K562 (cell line): Measurements from ENCODE around the gene NR5A2. TPM values are rescaled to one million over a fixed set of nuclear protein-coding genes. Genes with fewer than 3 reads are reported as not detected.

ENCODE experiments used
- ATAC-seq: fragments of 200-7000 bp; cut with Tn5 transposase; 3 replicates; pipeline ENCODE4 v1.9.1; 2020; ENCODE audit warnings: moderate library complexity
- BruUV-seq: library from RNA; stranded (reverse); fragments of 400-500 nt; replicated peaks from 2 replicates; lab custom pipeline; 2021; lab: Mats Ljungman, UMichigan
- CTCF ChIA-PET: fragments of 300-600 bp; formaldehyde crosslinking; extraction: SDS; loops from one replicate; lab custom pipeline; 2021; ENCODE audit warnings: low intra/inter-chr PET ratio; lab: Yijun Ruan, JAX
- POLR2A ChIA-PET: fragments of 300-600, 350-650 bp; sonication (Branson Sonifier 250); formaldehyde crosslinking; extraction: SDS; loops from one replicate; lab custom pipeline; 2021; ENCODE audit warnings: antibody characterized with exemption, inconsistent platforms; lab: Yijun Ruan, JAX
- DNase-seq, 4 experiments: peaks; one replicate each; pipeline versions ENCODE4 v3.0.0 to v3.0.0-alpha.2; 2011 to 2018; ENCODE audit warnings: low spot score in 3 of 4, mixed read lengths in 3 of 4; ENCODE audit errors: extremely low read depth in 1 of 4
- FAIRE-seq: peaks from 2 replicates; lab custom pipeline; 2011; peaks lifted over from hg19 to GRCh38; lab: Jason Lieb, UNC
- H2AFZ ChIP-seq: 2 replicates; pipeline ENCODE4 v1.6.0; 2011; ENCODE audit warnings: low read depth, low read length, control low read depth, inconsistent platforms
- H3K27ac ChIP-seq: fragments of 200-600 bp; 3 replicates; pipeline ENCODE4 v1.8.0; 2011; ENCODE audit warnings: low read depth, mild to moderate bottlenecking, control low read depth, inconsistent platforms, low read length, moderate library complexity, mixed read lengths; ENCODE audit errors: extremely low read depth
- H3K27me3 ChIP-seq, 2 experiments: fragments of 300-600 bp in 1 of 2; 2 replicates in 1 of 2; 3 replicates in 1 of 2; pipeline versions ENCODE4 v1.6.0 to v1.8.0; 2011; ENCODE audit warnings: inconsistent platforms in 2 of 2, low read length in 2 of 2, mild to moderate bottlenecking in 1 of 2, mixed read lengths in 1 of 2, moderate library complexity in 1 of 2; ENCODE audit not compliant: control insufficient read depth in 2 of 2, insufficient read depth in 2 of 2
- H3K36me3 ChIP-seq: fragments of 300-600 bp; 3 replicates; pipeline ENCODE4 v1.8.0; 2011; ENCODE audit warnings: mild to moderate bottlenecking, low read length, inconsistent platforms; ENCODE audit not compliant: control insufficient read depth, insufficient read depth
- H3K4me1 ChIP-seq, 2 experiments: fragments of 200-600 bp in 1 of 2; replicated peaks in 1 of 2; 2 replicates in 1 of 2; 3 replicates in 1 of 2; pipeline versions ENCODE4 v1.5.1 to v1.8.0; 2011; ENCODE audit warnings: inconsistent platforms in 2 of 2, low read length in 2 of 2, mild to moderate bottlenecking in 1 of 2, mixed read lengths in 1 of 2, moderate library complexity in 1 of 2; ENCODE audit not compliant: control insufficient read depth in 2 of 2, insufficient read depth in 2 of 2
- H3K4me2 ChIP-seq: 2 replicates; pipeline ENCODE4 v1.6.1; 2011; ENCODE audit warnings: low read length, control low read depth, inconsistent platforms, mixed read lengths; ENCODE audit not compliant: insufficient read depth
- H3K4me3 ChIP-seq: fragments of 200-600 bp; sonication (generic), shearing (Covaris generic); 2 replicates; pipeline ENCODE4 v1.5.1; 2016; ENCODE audit warnings: control low read depth, inconsistent platforms
- H3K79me2 ChIP-seq: fragments of 200-600 bp; 3 replicates; pipeline ENCODE4 v1.8.0; 2011; ENCODE audit warnings: low read length, inconsistent platforms; ENCODE audit not compliant: control insufficient read depth, insufficient read depth
- H3K9ac ChIP-seq, 2 experiments: 2 replicates each; pipeline versions ENCODE4 v1.6.0 to v1.6.1; 2011; ENCODE audit warnings: low read depth in 2 of 2, low read length in 2 of 2, control low read depth in 1 of 2, inconsistent platforms in 1 of 2, mild to moderate bottlenecking in 1 of 2, mixed read lengths in 1 of 2; ENCODE audit not compliant: insufficient read depth in 1 of 2
- H3K9me1 ChIP-seq: one replicate; pipeline ENCODE4 v1.6.0; 2011; ENCODE audit warnings: inconsistent platforms, mild to moderate bottlenecking, low read length, moderate library complexity; ENCODE audit not compliant: control insufficient read depth, insufficient read depth
- H3K9me3 ChIP-seq: replicated peaks from 2 replicates; pipeline ENCODE4 v1.5.1; 2011; ENCODE audit warnings: low read depth, low read length, inconsistent platforms; ENCODE audit not compliant: control insufficient read depth, insufficient read depth
- H4K20me1 ChIP-seq: replicated peaks from 2 replicates; pipeline ENCODE4 v1.6.1; 2011; ENCODE audit warnings: low read length, inconsistent platforms, mixed read lengths; ENCODE audit not compliant: control insufficient read depth, insufficient read depth
- ARID1B ChIP-seq: fragments of 450-650 bp; IDR thresholded peaks from 2 replicates; pipeline ENCODE4 v1.6.1; 2016; ENCODE audit warnings: antibody characterized with exemption, mild to moderate bottlenecking, inconsistent platforms
- CBX5 ChIP-seq: IDR thresholded peaks from 2 replicates; pipeline ENCODE4 v1.6.1; 2014; ENCODE audit warnings: low read depth, borderline replicate concordance
- E2F8 ChIP-seq: fragments of 450-650 bp; IDR thresholded peaks from 2 replicates; pipeline ENCODE4 v1.7.1; 2018; ENCODE audit warnings: mild to moderate bottlenecking, low read depth; ENCODE audit not compliant: partially characterized antibody
- EGR1 ChIP-seq: fragments of 450-650 bp; conservative IDR thresholded peaks from 2 replicates; pipeline ENCODE4 v1.6.1; 2017; ENCODE audit warnings: mild to moderate bottlenecking
- FOXK1 ChIP-seq: sonication (generic); formaldehyde crosslinking; IDR thresholded peaks from 2 replicates; pipeline ENCODE4 v1.8.0; 2022; ENCODE audit warnings: missing genetic modification reagents, mild to moderate bottlenecking, borderline replicate concordance
- HDAC2 ChIP-seq: fragments of 450-650 bp; IDR thresholded peaks from 2 replicates; pipeline ENCODE4 v1.6.1; 2016; ENCODE audit warnings: mild to moderate bottlenecking
- KDM4B ChIP-seq, 2 experiments: fragments of 450-650 bp in 1 of 2; sonication (generic) in 1 of 2; IDR thresholded peaks; 2 replicates each; pipeline ENCODE4 v1.6.1; 2016 to 2017; ENCODE audit warnings: borderline replicate concordance in 2 of 2, antibody characterized with exemption in 1 of 2, low read depth in 1 of 2, mild to moderate bottlenecking in 1 of 2
- L3MBTL2 ChIP-seq: fragments of 450-650 bp; IDR thresholded peaks from 2 replicates; pipeline ENCODE4 v1.6.1; 2016; ENCODE audit warnings: mild to moderate bottlenecking, moderate library complexity
- NONO ChIP-seq, 2 experiments: fragments of 200-400 bp in 1 of 2; fragments of 450-650 bp in 1 of 2; formaldehyde crosslinking in 1 of 2; IDR thresholded peaks; 2 replicates each; pipeline ENCODE4 v1.6.1; 2017; ENCODE audit warnings: low read depth in 2 of 2, mild to moderate bottlenecking in 2 of 2, moderate library complexity in 2 of 2, low read length in 1 of 2
- RFX1 ChIP-seq: fragments of 450-650 bp; IDR thresholded peaks from 2 replicates; pipeline ENCODE4 v1.6.1; 2016; ENCODE audit warnings: mild to moderate bottlenecking, moderate library complexity
- SMARCB1 ChIP-seq: IDR thresholded peaks from 2 replicates; pipeline ENCODE4 v1.6.1; 2011; ENCODE audit warnings: improper control_type of control experiment, low read depth; ENCODE audit not compliant: insufficient read length
- XRCC3 ChIP-seq: fragments of 450-650 bp; IDR thresholded peaks from 2 replicates; pipeline ENCODE4 v1.6.1; 2017; ENCODE audit warnings: mild to moderate bottlenecking, moderate library complexity
- YY1 ChIP-seq, 3 experiments: IDR thresholded peaks; 2 replicates each; pipeline ENCODE4 v1.6.1; 2011; ENCODE audit warnings: low read length in 2 of 3, mild to moderate bottlenecking in 2 of 3, moderate library complexity in 2 of 3, borderline replicate concordance in 1 of 3, control low read depth in 1 of 3, low read depth in 1 of 3; ENCODE audit not compliant: insufficient read depth in 3 of 3, insufficient replicate concordance in 2 of 3, control insufficient read depth in 1 of 3, insufficient read length in 1 of 3; ENCODE audit errors: extremely low read depth in 1 of 3
- WGBS: fragments of 100-300 bp; shearing (Covaris generic); methylation state at CpG from one replicate; pipeline ENCODE4 v1.1.6; 2016; ENCODE audit warnings: low coverage, mixed read lengths; ENCODE audit not compliant: insufficient coverage; ENCODE audit errors: missing lambda C conversion rate; 5-methylcytosine and 5-hydroxymethylcytosine counted together
- in situ Hi-C: fragments of 300-500 bp; cut with MboI; formaldehyde crosslinking; loops from 4 replicates; pipeline ENCODE4 v1.15.0; 2018; ENCODE audit warnings: inconsistent platforms, mixed read lengths
- intact Hi-C: fragments of 100-400 bp; cut with micrococcal nuclease; formaldehyde crosslinking; loops from 2 replicates; pipeline ENCODE4 v1.14.2; 2022
- polyA plus RNA-seq, 8 experiments: library from polyadenylated mRNA; depleted of rRNA in 4 of 8; stranded (reverse) in 5 of 8; unstranded in 3 of 8; fragments of >200 nt; fragmentation: Nextera tagmentation in 2 of 8; fragmentation: Illumina TruSeq in 1 of 8; extraction: Ambion mirVana in 2 of 8; extraction: Trizol in 1 of 8; gene quantifications; 2 replicates each; pipeline versions ENCODE4 v1.2.1 to v1.2.3, GENCODE V29; 2011 to 2014; ENCODE audit warnings: inconsistent platforms in 1 of 8, missing spikeins in 1 of 8
- total RNA-seq, 7 experiments: library from RNA; depleted of rRNA in 6 of 7; stranded (reverse); fragments of >200 nt in 6 of 7; fragmentation: Illumina TruSeq in 2 of 7; extraction: Trizol in 2 of 7; gene quantifications; 2 replicates each; pipeline versions ENCODE4 v1.2.1 to v1.2.3, GENCODE V29; 2011 to 2021; ENCODE audit warnings: low replicate concordance in 1 of 7
- TF ChIP-seq, protein P1 (sequence below): IDR thresholded peaks from 3 replicates; pipeline ENCODE4 v1.6.1; 2011; ENCODE audit warnings: borderline replicate concordance, mild to moderate bottlenecking; ENCODE audit not compliant: insufficient read length, insufficient read depth
- TF ChIP-seq, protein P2 (sequence below): fragments of 150-350 bp; conservative IDR thresholded peaks from 2 replicates; pipeline ENCODE4 v1.6.1; 2014; ENCODE audit warnings: low read length

Gene NR5A2
- total and polyA plus RNA-seq, 9 of the 15 experiments (the other 6 are each of a cell fraction or from before 2014, with no cell fraction given): 0.13 to 0.40 (median 0.29) TPM

GRCh38 chr1:200079232-200079940 lies 51.9 kb downstream of the NR5A2 start:
- Histone ChIP-seq H3K9me3 (no peaks in the 10 kb centered on the region), H4K20me1 (no peaks in the 10 kb centered on the region), H3K79me2 (no peaks in the 10 kb centered on the region), H2AFZ (no peak overlapping the region), H3K4me3 (no peak overlapping the region), H3K4me2 (no peak overlapping the region), H3K4me1 (no peaks in the 10 kb centered on the region), H3K9me1 (no peaks in the 10 kb centered on the region), H3K27ac (no peak overlapping the region), H3K27me3 (peaks cover 3 to 5% of the 10 kb centered on the region in 2 experiments; a peak in 3 of 5 replicates), H3K9ac (no peak overlapping the region), H3K36me3 (no peaks in the 10 kb centered on the region)
- intact Hi-C loops: no loop called here
- ChIA-PET POLR2A (interaction anchor here (0.6 to 1.1 kb wide), 2 partner anchors 11 to 30 kb away, joined by 3 to 4 read pairs; no protein-coding TSS in a partner anchor), CTCF (no interaction called here)
- DNase-seq (no peak), FAIRE-seq (no peak), ATAC-seq (no peak)
- 2% methylated on average over 8 of the region's 8 CpGs for WGBS
- no TSS peak for BruUV-seq
- in situ Hi-C loops: no loop called here
- TF ChIP-seq YY1 (IDR thresholded peaks at IDR 0.05; ENCODE audit: borderline replicate concordance in 1 of 3, control insufficient read depth in 1 of 3, extremely low read depth in 1 of 3, insufficient read depth in 3 of 3, insufficient read length in 1 of 3, insufficient replicate concordance in 2 of 3, low read depth in 1 of 3, low read length in 2 of 3): no peak
- no peak for TF ChIP-seq SMARCB1
- no peak for TF ChIP-seq EGR1
- TF ChIP-seq L3MBTL2: no peak
- no peak for TF ChIP-seq FOXK1 (CRISPR knock-in tag)
- no peak for TF ChIP-seq E2F8
- TF ChIP-seq KDM4B (IDR thresholded peaks at IDR 0.05; ENCODE audit: borderline replicate concordance in 2 of 2, low read depth in 1 of 2): no peak
- TF ChIP-seq RFX1: no peak
- no peak for TF ChIP-seq HDAC2
- no peak for TF ChIP-seq ARID1B
- no peak for TF ChIP-seq NONO (IDR thresholded peaks at IDR 0.05; ENCODE audit: low read depth in 2 of 2, low read length in 1 of 2)
- TF ChIP-seq CBX5: no peak
- TF ChIP-seq XRCC3: no peak
- TF ChIP-seq, protein P1, sequence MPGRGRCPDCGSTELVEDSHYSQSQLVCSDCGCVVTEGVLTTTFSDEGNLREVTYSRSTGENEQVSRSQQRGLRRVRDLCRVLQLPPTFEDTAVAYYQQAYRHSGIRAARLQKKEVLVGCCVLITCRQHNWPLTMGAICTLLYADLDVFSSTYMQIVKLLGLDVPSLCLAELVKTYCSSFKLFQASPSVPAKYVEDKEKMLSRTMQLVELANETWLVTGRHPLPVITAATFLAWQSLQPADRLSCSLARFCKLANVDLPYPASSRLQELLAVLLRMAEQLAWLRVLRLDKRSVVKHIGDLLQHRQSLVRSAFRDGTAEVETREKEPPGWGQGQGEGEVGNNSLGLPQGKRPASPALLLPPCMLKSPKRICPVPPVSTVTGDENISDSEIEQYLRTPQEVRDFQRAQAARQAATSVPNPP: no peak
- TF ChIP-seq, protein P2, sequence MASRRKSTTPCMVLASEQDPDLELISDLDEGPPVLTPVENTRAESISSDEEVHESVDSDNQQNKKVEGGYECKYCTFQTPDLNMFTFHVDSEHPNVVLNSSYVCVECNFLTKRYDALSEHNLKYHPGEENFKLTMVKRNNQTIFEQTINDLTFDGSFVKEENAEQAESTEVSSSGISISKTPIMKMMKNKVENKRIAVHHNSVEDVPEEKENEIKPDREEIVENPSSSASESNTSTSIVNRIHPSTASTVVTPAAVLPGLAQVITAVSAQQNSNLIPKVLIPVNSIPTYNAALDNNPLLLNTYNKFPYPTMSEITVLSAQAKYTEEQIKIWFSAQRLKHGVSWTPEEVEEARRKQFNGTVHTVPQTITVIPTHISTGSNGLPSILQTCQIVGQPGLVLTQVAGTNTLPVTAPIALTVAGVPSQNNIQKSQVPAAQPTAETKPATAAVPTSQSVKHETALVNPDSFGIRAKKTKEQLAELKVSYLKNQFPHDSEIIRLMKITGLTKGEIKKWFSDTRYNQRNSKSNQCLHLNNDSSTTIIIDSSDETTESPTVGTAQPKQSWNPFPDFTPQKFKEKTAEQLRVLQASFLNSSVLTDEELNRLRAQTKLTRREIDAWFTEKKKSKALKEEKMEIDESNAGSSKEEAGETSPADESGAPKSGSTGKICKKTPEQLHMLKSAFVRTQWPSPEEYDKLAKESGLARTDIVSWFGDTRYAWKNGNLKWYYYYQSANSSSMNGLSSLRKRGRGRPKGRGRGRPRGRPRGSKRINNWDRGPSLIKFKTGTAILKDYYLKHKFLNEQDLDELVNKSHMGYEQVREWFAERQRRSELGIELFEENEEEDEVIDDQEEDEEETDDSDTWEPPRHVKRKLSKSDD: no peak
